Transverse colon (tissue), 3 donors: ENCODE results near the gene VRTN.

Experiments
- CTCF ChIP-seq, 5 experiments: fragments of 200-600 bp in 3 of 5; fragments of 450-650 bp in 2 of 5; sonication (generic) in 3 of 5; IDR thresholded peaks; 1 replicate in 2 of 5; 2 replicates in 3 of 5; pipeline ENCODE4 v1.5.1; 2016 to 2017; ENCODE audit warnings: antibody characterized with exemption in 5 of 5, inconsistent platforms in 3 of 5, mild to moderate bottlenecking in 2 of 5, moderate library complexity in 1 of 5
- EP300 ChIP-seq: sonication (generic); formaldehyde crosslinking; IDR thresholded peaks from one replicate; pipeline ENCODE4 v1.6.1; 2017; ENCODE audit warnings: antibody characterized with exemption, low read depth

GRCh38 chr14:74392616-74393570, 44.6 kb downstream of the VRTN start:
- TF ChIP-seq CTCF (IDR thresholded peaks at IDR 0.05) (no peak), EP300 (no peak)
